A549 (cell line): ENCODE results near the gene PCNT. TPM values are rescaled to one million over a fixed set of nuclear protein-coding genes. Genes with fewer than 3 reads are reported as not detected.

Source experiments
- ATAC-seq, 2 experiments: fragments of 200-7000 bp in 1 of 2; fragments of >200 bp in 1 of 2; cut with Nextera tagmentation in 1 of 2; cut with Tn5 transposase in 1 of 2; 3 replicates each; pipeline versions ENCODE4 v1.8.0 to v1.9.1; 2018 to 2020; ENCODE audit warnings: mild to moderate bottlenecking in 1 of 2, moderate library complexity in 1 of 2
- CTCF ChIA-PET: fragments of 300-600 bp; sonication (Branson Sonifier 250); formaldehyde crosslinking; extraction: SDS; loops from one replicate; lab custom pipeline; 2021; ENCODE audit warnings: antibody characterized with exemption, inconsistent platforms; lab: Yijun Ruan, JAX
- POLR2A ChIA-PET: fragments of 350-600 bp; formaldehyde crosslinking; extraction: SDS; loops from one replicate; lab custom pipeline; 2021; ENCODE audit warnings: antibody characterized with exemption, inconsistent platforms; lab: Yijun Ruan, JAX
- DNase-seq, 2 experiments: peaks; one replicate each; pipeline versions ENCODE4 v3.0.0 to v3.0.0-alpha.2; 2011 to 2016; ENCODE audit warnings: low read depth in 1 of 2, low spot score in 1 of 2
- FAIRE-seq: peaks from 2 replicates; lab custom pipeline; 2011; peaks lifted over from hg19 to GRCh38; lab: Jason Lieb, UNC
- H3K27ac ChIP-seq, 2 experiments: fragments of >200 bp; sonication (Bioruptor Twin); formaldehyde crosslinking; 3 replicates each; pipeline ENCODE4 v1.5.1; 2016 to 2017
- H3K4me1 ChIP-seq: fragments of >200 bp; sonication (Bioruptor Twin); formaldehyde crosslinking; 3 replicates; pipeline ENCODE4 v1.6.1; 2016
- H3K4me2 ChIP-seq: fragments of >200 bp; sonication (Bioruptor Twin); formaldehyde crosslinking; 3 replicates; pipeline ENCODE4 v1.6.1; 2016
- H3K4me3 ChIP-seq: fragments of >200 bp; sonication (Bioruptor Twin); formaldehyde crosslinking; 3 replicates; pipeline ENCODE4 v1.5.1; 2016
- H3K9me3 ChIP-seq: fragments of >200 bp; sonication (Bioruptor Twin); formaldehyde crosslinking; 3 replicates; pipeline ENCODE4 v1.6.1; 2016
- CEBPB ChIP-seq, 2 experiments: fragments of >200 bp in 1 of 2; sonication (Bioruptor Twin) in 1 of 2; formaldehyde crosslinking in 1 of 2; IDR thresholded peaks; 2 replicates each; pipeline ENCODE4 v1.6.1; 2012 to 2016
- CHD2 ChIP-seq: fragments of 150-350 bp; IDR thresholded peaks from 2 replicates; pipeline ENCODE4 v1.6.1; 2014; ENCODE audit warnings: low read length; ENCODE audit not compliant: partially characterized antibody
- FOSL2 ChIP-seq, 2 experiments: fragments of 450-650 bp in 1 of 2; fragments of >200 bp in 1 of 2; sonication (Bioruptor Twin) in 1 of 2; formaldehyde crosslinking; IDR thresholded peaks; 2 replicates each; pipeline versions ENCODE4 v1.5.0 to v1.6.1; 2016 to 2020; ENCODE audit warnings: mild to moderate bottlenecking in 1 of 2, moderate library complexity in 1 of 2
- FOXS1 ChIP-seq: fragments of 250-450 bp; sonication (Bioruptor Pico); IDR thresholded peaks from 2 replicates; pipeline ENCODE4 v1.5.0; 2020; ENCODE audit warnings: mild to moderate bottlenecking, moderate library complexity
- GATA3 ChIP-seq: IDR thresholded peaks from 2 replicates; pipeline ENCODE4 v1.6.1; 2012; ENCODE audit warnings: borderline replicate concordance
- HEYL ChIP-seq: fragments of 250-450 bp; sonication (Bioruptor Pico); IDR thresholded peaks from 2 replicates; pipeline ENCODE4 v1.8.0; 2021; ENCODE audit warnings: mild to moderate bottlenecking, moderate library complexity
- HOXA7 ChIP-seq: fragments of 250-450 bp; sonication (Bioruptor Pico); IDR thresholded peaks from 2 replicates; pipeline ENCODE4 v1.5.0; 2020; ENCODE audit warnings: mild to moderate bottlenecking, moderate library complexity
- HOXB13 ChIP-seq: fragments of 250-450 bp; sonication (Bioruptor Pico); IDR thresholded peaks from 2 replicates; pipeline ENCODE4 v1.5.0; 2020; ENCODE audit warnings: low read depth, mild to moderate bottlenecking, moderate library complexity
- JUN ChIP-seq, 2 experiments: fragments of >200 bp; sonication (Bioruptor Twin); formaldehyde crosslinking; IDR thresholded peaks; 2 replicates in 1 of 2; 3 replicates in 1 of 2; pipeline ENCODE4 v1.6.1; 2016 to 2017
- KDM1A ChIP-seq: fragments of 200-600 bp; sonication (generic); IDR thresholded peaks from 2 replicates; pipeline ENCODE4 v1.6.1; 2016; ENCODE audit warnings: low read depth, mild to moderate bottlenecking
- KDM5A ChIP-seq: fragments of 200-600 bp; sonication (generic); IDR thresholded peaks from 2 replicates; pipeline ENCODE4 v1.6.1; 2016; ENCODE audit warnings: antibody characterized with exemption, mild to moderate bottlenecking
- NFE2L2 ChIP-seq: fragments of 150-350 bp; conservative IDR thresholded peaks from 2 replicates; pipeline ENCODE4 v1.6.1; 2014; ENCODE audit warnings: low read length
- NPAS2 ChIP-seq: fragments of 250-450 bp; sonication (Bioruptor Pico); IDR thresholded peaks from 2 replicates; pipeline ENCODE4 v1.8.0; 2022; ENCODE audit warnings: mild to moderate bottlenecking, moderate library complexity, borderline replicate concordance
- PHF8 ChIP-seq: fragments of 200-600 bp; sonication (generic); IDR thresholded peaks from 2 replicates; pipeline ENCODE4 v1.6.1; 2016; ENCODE audit warnings: low read depth, mild to moderate bottlenecking, antibody characterized with exemption, moderate library complexity, borderline replicate concordance
- POLR2A ChIP-seq: IDR thresholded peaks from 2 replicates; pipeline ENCODE4 v1.6.1; 2012; ENCODE audit warnings: mild to moderate bottlenecking, low read length
- RAD21 ChIP-seq, 2 experiments: fragments of >200 bp in 1 of 2; sonication (Bioruptor Twin) in 1 of 2; formaldehyde crosslinking in 1 of 2; IDR thresholded peaks in 1 of 2; conservative IDR thresholded peaks in 1 of 2; 2 replicates in 1 of 2; 3 replicates in 1 of 2; pipeline ENCODE4 v1.6.1; 2012 to 2018; ENCODE audit warnings: inconsistent platforms in 1 of 2
- RCOR1 ChIP-seq: fragments of 150-350 bp; IDR thresholded peaks from 2 replicates; pipeline ENCODE4 v1.6.1; 2014; ENCODE audit warnings: antibody characterized with exemption, low read length, low read depth
- RNF2 ChIP-seq: fragments of 200-600 bp; sonication (generic); IDR thresholded peaks from 2 replicates; pipeline ENCODE4 v1.6.1; 2016; ENCODE audit warnings: low read depth, mild to moderate bottlenecking, antibody characterized with exemption, moderate library complexity, borderline replicate concordance
- SMC3 ChIP-seq: fragments of >200 bp; sonication (Bioruptor Twin); formaldehyde crosslinking; IDR thresholded peaks from 3 replicates; pipeline ENCODE4 v1.6.1; 2018; ENCODE audit warnings: inconsistent platforms
- ZFP36 ChIP-seq: fragments of 450-650 bp; IDR thresholded peaks from 2 replicates; pipeline ENCODE4 v1.6.1; 2014; ENCODE audit warnings: borderline replicate concordance; ENCODE audit not compliant: partially characterized antibody
- WGBS: methylation state at CpG from one replicate; pipeline ENCODE4 v1.1.6; 2017; ENCODE audit errors: missing lambda C conversion rate; 5-methylcytosine and 5-hydroxymethylcytosine counted together
- polyA plus RNA-seq, 4 experiments: library from polyadenylated mRNA; depleted of rRNA in 3 of 4; stranded (reverse); fragments of >200 nt; fragmentation: RNase III in 1 of 4; extraction: RNeasy Plus Mini Kit Qiagen cat#74134 plus additional on column Dnase treatment in 1 of 4; gene quantifications; 2 replicates in 3 of 4; 3 replicates in 1 of 4; pipeline ENCODE4 v1.2.3, GENCODE V29; 2011 to 2017
- TF ChIP-seq, protein P1 (sequence below): IDR thresholded peaks from 2 replicates; pipeline ENCODE4 v1.6.1; 2012; ENCODE audit warnings: low read depth, borderline replicate concordance
- TF ChIP-seq, protein P2 (sequence below): fragments of >200 bp; sonication (Bioruptor Twin); formaldehyde crosslinking; IDR thresholded peaks from 2 replicates; pipeline ENCODE4 v1.6.1; 2016
- TF ChIP-seq, protein P3 (sequence below): fragments of 250-450 bp; sonication (Bioruptor Pico); IDR thresholded peaks from 2 replicates; pipeline ENCODE4 v1.5.0; 2021; ENCODE audit warnings: mild to moderate bottlenecking, moderate library complexity, borderline replicate concordance

Gene PCNT
- polyA plus RNA-seq, 2 of the 4 experiments (the other 2 are of a cell fraction) = 11.1 to 14.6 TPM

DNA sequence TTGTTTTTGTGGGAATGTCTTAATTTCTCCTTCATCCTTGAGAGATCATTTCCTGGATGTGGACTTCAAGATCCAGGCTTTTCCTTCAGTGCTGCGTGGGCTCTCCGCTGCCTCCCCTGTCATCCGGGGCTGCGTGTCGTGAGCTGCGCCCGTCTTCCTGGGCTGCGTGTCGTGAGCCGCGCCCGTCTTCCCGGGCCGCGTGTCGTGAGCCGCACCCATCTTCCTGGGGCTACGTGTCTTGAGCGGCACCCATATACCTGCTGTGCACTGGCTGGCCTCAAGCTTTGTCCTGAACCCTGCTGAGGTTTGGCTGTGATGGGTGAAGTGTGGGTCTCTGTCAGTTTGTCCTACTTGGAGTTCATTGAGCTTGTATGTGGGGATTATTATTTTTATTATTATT lies 55.1 kb downstream of the PCNT start:
- Histone ChIP-seq H3K27ac (no peak overlapping the region), H3K4me3 (no peak overlapping the region), H3K4me2 (no peak overlapping the region), H3K4me1 (no peaks in the 10 kb centered on the region), H3K9me3 (no peaks in the 10 kb centered on the region)
- TF ChIP-seq RNF2 (no peak), HEYL (no peak)
- CTCF ChIA-PET = interaction anchor here (0.7 kb wide), 1 partner anchor 27 kb away, joined by 3 read pairs; no protein-coding TSS in a partner anchor
- WGBS = 90% methylated on average over 9 of the region's 19 CpGs
- no peak for FAIRE-seq
- POLR2A ChIA-PET = no interaction called here
- DNase-seq = no peak
- no peak for ATAC-seq

DNA sequence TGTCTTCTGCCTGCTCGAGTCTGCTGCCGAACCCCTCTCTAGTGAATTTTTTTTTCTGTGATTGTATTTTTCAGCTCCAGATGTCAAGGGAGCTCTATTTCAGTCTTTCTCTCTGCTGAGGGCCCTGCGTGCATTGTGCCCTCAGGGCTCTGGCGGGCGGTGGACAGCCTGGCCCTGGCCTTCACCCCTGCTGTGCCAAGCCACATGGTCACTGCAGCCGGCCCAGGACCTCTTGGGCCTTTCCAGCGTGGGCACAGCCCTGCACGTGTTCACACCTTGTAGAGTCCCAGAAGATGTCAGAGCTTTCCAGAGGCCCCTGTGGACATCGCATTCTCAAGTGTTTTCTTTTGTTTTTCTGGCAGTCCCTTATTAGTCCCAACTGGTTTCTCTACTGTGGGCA lies 55.7 kb downstream of the PCNT start:
- TF ChIP-seq HOXA7 (CRISPR knock-in tag) (no peak), RAD21 (conservative IDR thresholded peaks at IDR 0.05 in 1 of 2, IDR thresholded peaks at IDR 0.05 in 1 of 2) (no peak), NPAS2 (no peak), KDM5A (no peak), KDM1A (no peak), NFE2L2 (no peak), FOXS1 (CRISPR knock-in tag) (no peak), SMC3 (no peak), POLR2A (no peak), HOXB13 (CRISPR knock-in tag) (no peak), GATA3 (no peak)
- TF ChIP-seq, protein P1, sequence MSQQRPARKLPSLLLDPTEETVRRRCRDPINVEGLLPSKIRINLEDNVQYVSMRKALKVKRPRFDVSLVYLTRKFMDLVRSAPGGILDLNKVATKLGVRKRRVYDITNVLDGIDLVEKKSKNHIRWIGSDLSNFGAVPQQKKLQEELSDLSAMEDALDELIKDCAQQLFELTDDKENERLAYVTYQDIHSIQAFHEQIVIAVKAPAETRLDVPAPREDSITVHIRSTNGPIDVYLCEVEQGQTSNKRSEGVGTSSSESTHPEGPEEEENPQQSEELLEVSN = no peak
- TF ChIP-seq, protein P2, sequence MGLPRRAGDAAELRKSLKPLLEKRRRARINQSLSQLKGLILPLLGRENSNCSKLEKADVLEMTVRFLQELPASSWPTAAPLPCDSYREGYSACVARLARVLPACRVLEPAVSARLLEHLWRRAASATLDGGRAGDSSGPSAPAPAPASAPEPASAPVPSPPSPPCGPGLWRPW = no peak
- TF ChIP-seq, protein P3, sequence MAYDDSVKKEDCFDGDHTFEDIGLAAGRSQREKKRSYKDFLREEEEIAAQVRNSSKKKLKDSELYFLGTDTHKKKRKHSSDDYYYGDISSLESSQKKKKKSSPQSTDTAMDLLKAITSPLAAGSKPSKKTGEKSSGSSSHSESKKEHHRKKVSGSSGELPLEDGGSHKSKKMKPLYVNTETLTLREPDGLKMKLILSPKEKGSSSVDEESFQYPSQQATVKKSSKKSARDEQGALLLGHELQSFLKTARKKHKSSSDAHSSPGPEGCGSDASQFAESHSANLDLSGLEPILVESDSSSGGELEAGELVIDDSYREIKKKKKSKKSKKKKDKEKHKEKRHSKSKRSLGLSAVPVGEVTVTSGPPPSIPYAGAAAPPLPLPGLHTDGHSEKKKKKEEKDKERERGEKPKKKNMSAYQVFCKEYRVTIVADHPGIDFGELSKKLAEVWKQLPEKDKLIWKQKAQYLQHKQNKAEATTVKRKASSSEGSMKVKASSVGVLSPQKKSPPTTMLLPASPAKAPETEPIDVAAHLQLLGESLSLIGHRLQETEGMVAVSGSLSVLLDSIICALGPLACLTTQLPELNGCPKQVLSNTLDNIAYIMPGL = no peak
- Histone ChIP-seq H3K9me3 (no peaks in the 10 kb centered on the region), H3K27ac (no peak overlapping the region), H3K4me2 (no peak overlapping the region), H3K4me1 (no peaks in the 10 kb centered on the region), H3K4me3 (no peak overlapping the region)
- ChIA-PET POLR2A (no interaction called here), CTCF (interaction anchor here (0.7 kb wide), 1 partner anchor 28 kb away, joined by 3 read pairs; no protein-coding TSS in a partner anchor)
- FAIRE-seq = no peak
- DNase-seq = no peak
- WGBS = 91% methylated on average over 9 of the region's 9 CpGs
- no peak for ATAC-seq

DNA sequence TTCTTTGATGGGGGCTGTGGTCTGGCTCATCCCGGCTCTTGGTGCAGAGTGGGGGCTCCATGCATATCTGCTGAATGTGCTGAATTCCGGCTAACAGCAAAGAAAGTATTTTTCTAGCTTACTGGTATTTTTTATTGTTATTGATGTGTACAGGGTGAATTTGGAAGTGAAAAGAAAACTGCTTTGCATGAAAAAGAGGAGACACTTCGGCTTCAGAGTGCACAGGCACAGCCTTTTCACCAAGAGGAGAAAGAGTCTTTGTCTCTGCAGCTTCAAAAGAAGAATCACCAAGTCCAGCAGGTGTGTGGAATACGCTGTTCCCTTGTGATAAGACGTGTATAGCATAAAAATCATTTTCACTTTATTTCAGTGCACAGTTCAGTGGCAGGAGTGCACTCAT lies 57.6 kb downstream of the PCNT start:
- Histone ChIP-seq H3K9me3 (no peaks in the 10 kb centered on the region), H3K4me3 (no peak overlapping the region), H3K27ac (no peak overlapping the region), H3K4me2 (no peak overlapping the region), H3K4me1 (no peaks in the 10 kb centered on the region)
- ChIA-PET CTCF (no interaction called here), POLR2A (no interaction called here)
- WGBS = 91% methylated on average over 5 of the region's 5 CpGs
- FAIRE-seq (no peak), DNase-seq (no peak), ATAC-seq (no peak)
- TF ChIP-seq ZFP36 (no peak), HOXB13 (CRISPR knock-in tag) (no peak), CEBPB (IDR thresholded peaks at IDR 0.05) (no peak), RCOR1 (no peak), FOSL2 (IDR thresholded peaks at IDR 0.05) (no peak), FOSL2 (CRISPR knock-in tag; IDR thresholded peaks at IDR 0.05) (no peak), CHD2 (no peak), JUN (IDR thresholded peaks at IDR 0.05) (no peak), POLR2A (no peak), RNF2 (no peak), FOXS1 (CRISPR knock-in tag) (no peak), PHF8 (no peak)
